ENCODE data around the gene CISTR. TPM values are rescaled to one million over a fixed set of nuclear protein-coding genes. Genes with fewer than 3 reads are reported as not detected.

CISTR gene
- total RNA-seq, 4 donors from 2014 or later = not detected

GRCh38 chr12:53727310-53728041 lies 24.3 kb downstream of the CISTR start, which contains the start of gene CALCOCO1:
CALCOCO1 (minus strand) TSS chr12:53727452; CDS start chr12:53725242, 2,210 bp downstream.
- intact Hi-C loops (cut with DNase I; ENCODE audit: low total_unique reads) = loop anchor here (1.0 to 10.0 kb wide), 6 partner anchors 19 to 647 kb away; partner anchors contain the start of genes AAAS, ATF7, ATP5MC2 and CBX5

GRCh38 chr12:53726946-53727309 lies 24.9 kb downstream of the CISTR start:
- Histone ChIP-seq H3K4me1 (peaks cover 18% of the 10 kb centered on the region in 2 donors), H3K27me3 (no peaks in the 10 kb centered on the region), H3K4me3 (peak overlapping the region; percentile 69 to 93 (median 82)), H3K36me3 (peaks cover 0 to 31% of the 10 kb centered on the region in 2 donors), H3K9me3 (no peaks in the 10 kb centered on the region), H3K27ac (peak overlapping the region; percentile 87 to 98 (median 93))
- in situ Hi-C loops (cut with MboI; ENCODE audit: low sequenced_read_pairs in 4 of 4) = no loop called here
- TF ChIP-seq POLR2A (IDR thresholded peaks at IDR 0.05) (no peak), CTCF (IDR thresholded peaks at IDR 0.05 in 4 of 5, conservative IDR thresholded peaks at IDR 0.05 in 1 of 5) (no peak)
- ATAC-seq (peak; percentile 42 to 62), DNase-seq (peak; percentile 24 to 43)
- intact Hi-C loops (cut with DNase I; ENCODE audit: low total_unique reads) = loop anchor here (1.0 to 10.0 kb wide), 6 partner anchors 20 to 648 kb away; partner anchors contain the start of genes AAAS, ATF7, ATP5MC2 and CBX5

More at GRCh38 chr12:53727310-53728041, 24.3 kb downstream of the CISTR start, which contains the start of gene CALCOCO1:
- ATAC-seq (peak; percentile 96 to 97), DNase-seq (peak; percentile 98 to 99)
- Histone ChIP-seq H3K4me3 (peak within 1 kb of the TSS; percentile 69 to 93 (median 82)), H3K4me1 (peaks cover 18% of the 10 kb centered on the region in 2 donors), H3K9me3 (no peaks in the 10 kb centered on the region), H3K36me3 (peaks cover 0 to 26% of the 10 kb centered on the region in 2 donors), H3K27ac (peak within 1 kb of the TSS; percentile 87 to 98 (median 93)), H3K27me3 (no peaks in the 10 kb centered on the region)
- TF ChIP-seq CTCF (IDR thresholded peaks at IDR 0.05 in 4 of 5, conservative IDR thresholded peaks at IDR 0.05 in 1 of 5) = no peak
- TF ChIP-seq POLR2A (IDR thresholded peaks at IDR 0.05) = peak; percentile 70 to 91
- in situ Hi-C loops (cut with MboI; ENCODE audit: low sequenced_read_pairs in 4 of 4) = no loop called here

- peak overlapping the region; percentile 87 to 98 (median 93) for H3K27ac ChIP-seq
- in situ Hi-C loops (cut with MboI; ENCODE audit: low sequenced_read_pairs in 4 of 4) (no loop called here), intact Hi-C loops (cut with DNase I; ENCODE audit: low total_unique reads) (loop anchor here (2.0 to 10.0 kb wide), 5 partner anchors 20 to 648 kb away; partner anchors contain the start of genes AAAS, ATF7, CBX5 and HNRNPA1)
- H3K4me1 ChIP-seq = peaks cover 18% of the 10 kb centered on the region in 2 donors
- H3K9me3 ChIP-seq = no peaks in the 10 kb centered on the region
- peak overlapping the region; percentile 69 to 93 (median 82) for H3K4me3 ChIP-seq
- H3K27me3 ChIP-seq = no peaks in the 10 kb centered on the region
- no peak for TF ChIP-seq POLR2A (IDR thresholded peaks at IDR 0.05)
- no peak for TF ChIP-seq CTCF (IDR thresholded peaks at IDR 0.05 in 4 of 5, conservative IDR thresholded peaks at IDR 0.05 in 1 of 5)
- ATAC-seq (no peak), DNase-seq (no peak)
- H3K36me3 ChIP-seq = peaks cover 0 to 37% of the 10 kb centered on the region in 2 donors
Observed at GRCh38 chr12:53726341-53726740, 25.4 kb downstream of the CISTR start.

GRCh38 chr12:53725824-53726223 lies 26.0 kb downstream of the CISTR start:
- in situ Hi-C loops (cut with MboI; ENCODE audit: low sequenced_read_pairs in 4 of 4) (no loop called here), intact Hi-C loops (cut with DNase I; ENCODE audit: low total_unique reads) (loop anchor here (2.0 to 10.0 kb wide), 5 partner anchors 21 to 649 kb away; partner anchors contain the start of genes AAAS, ATF7, CBX5 and HNRNPA1)
- no peaks in the 10 kb centered on the region for H3K9me3 ChIP-seq
- ATAC-seq (no peak), DNase-seq (no peak)
- H3K27ac ChIP-seq = peak overlapping the region in 3 of 4 donors; percentile 90 to 98 (median 96)
- peak overlapping the region; percentile 69 to 93 (median 82) for H3K4me3 ChIP-seq
- peaks cover 0 to 42% of the 10 kb centered on the region in 2 donors for H3K36me3 ChIP-seq
- H3K27me3 ChIP-seq = no peaks in the 10 kb centered on the region
- H3K4me1 ChIP-seq = peaks cover 18% of the 10 kb centered on the region in 2 donors
- TF ChIP-seq POLR2A (IDR thresholded peaks at IDR 0.05) (no peak), CTCF (IDR thresholded peaks at IDR 0.05 in 4 of 5, conservative IDR thresholded peaks at IDR 0.05 in 1 of 5) (no peak)
